NCI-H526 (cell line): ENCODE data around the gene JMJD7.
"Not testable (repeated sequence)": the region's sequence is repeated elsewhere in the genome, so short reads cannot be mapped to it uniquely, and the experiment has no call there.

ENCODE experiments used
- DNase-seq, 2 experiments: peaks; one replicate each; lab custom pipeline; 2025; lab: John Stamatoyannopoulos, UW

Gene JMJD7

GRCh38 chr15:41822471-41822870, 5.4 kb upstream of the JMJD7 start:
- no peak for DNase-seq

GRCh38 chr15:41822957-41823356, 4.9 kb upstream of the JMJD7 start:
- DNase-seq, result no peak

GRCh38 chr15:41823502-41823901, 4.4 kb upstream of the JMJD7 start:
- no peak for DNase-seq

GRCh38 chr15:41824062-41824745, 3.7 kb upstream of the JMJD7 start:
- DNase-seq, result no peak

- no peak for DNase-seq
Observed at GRCh38 chr15:41825145-41825544, 2.7 kb upstream of the JMJD7 start.

GRCh38 chr15:41825572-41826535, 2.0 kb upstream of the JMJD7 start:
- DNase-seq, result no peak

- peak; percentile 6 to 50 for DNase-seq
Observed at GRCh38 chr15:41827290-41827879, 507 bp upstream of the JMJD7 start.

- DNase-seq, result no peak
Observed at GRCh38 chr15:41828807-41829141, 882 bp downstream of the JMJD7 start.

GRCh38 chr15:41829959-41830646, 2.2 kb downstream of the JMJD7 start:
- no peak for DNase-seq

- DNase-seq, result not testable (repeated sequence)
Observed at GRCh38 chr15:41831291-41831690, 3.4 kb downstream of the JMJD7 start.

- DNase-seq, result no peak
Observed at GRCh38 chr15:41832208-41832607, 4.3 kb downstream of the JMJD7 start.

- peak in 1 of 2 experiments; percentile 38 for DNase-seq
Observed at GRCh38 chr15:41832875-41833274, 5.0 kb downstream of the JMJD7 start.

GRCh38 chr15:41834096-41834495, 6.2 kb downstream of the JMJD7 start:
- no peak for DNase-seq

GRCh38 chr15:41836073-41836472, 8.2 kb downstream of the JMJD7 start:
- no peak for DNase-seq

GRCh38 chr15:41836713-41837454, 9.0 kb downstream of the JMJD7 start:
- no peak for DNase-seq

GRCh38 chr15:41838400-41838897, 10.6 kb downstream of the JMJD7 start, which contains the start of gene PLA2G4B:
Gene PLA2G4B, plus strand, starts transcription at chr15:41838847. Its CDS starts 67 bp downstream, at chr15:41838914.
- no peak for DNase-seq

- DNase-seq, result no peak
Observed at GRCh38 chr15:41839781-41840491, 12.0 kb downstream of the JMJD7 start.

GRCh38 chr15:41840673-41841072, 12.8 kb downstream of the JMJD7 start:
- no peak for DNase-seq

- no peak for DNase-seq
Observed at GRCh38 chr15:41841131-41841530, 13.2 kb downstream of the JMJD7 start.

- DNase-seq, result no peak
Observed at GRCh38 chr15:41842229-41842628, 14.3 kb downstream of the JMJD7 start.

GRCh38 chr15:41843571-41843970, 15.7 kb downstream of the JMJD7 start:
- DNase-seq, result no peak
